GM12878 (cell line): Measurements from ENCODE around the gene ANKMY1. TPM values are rescaled to one million over a fixed set of nuclear protein-coding genes. Genes with fewer than 3 reads are reported as not detected.

Source experiments
- ATAC-seq: fragments of 200-7000 bp; cut with Tn5 transposase; 3 replicates; pipeline ENCODE4 v1.9.1; 2020; ENCODE audit warnings: mild to moderate bottlenecking, moderate library complexity
- BruUV-seq: library from RNA; stranded (reverse); fragments of 400-500 nt; replicated peaks from 2 replicates; lab custom pipeline; 2021; lab: Mats Ljungman, UMichigan
- CTCF ChIA-PET: fragments of 300-600 bp; sonication (Branson Sonifier 250); formaldehyde crosslinking; extraction: SDS; loops from one replicate; lab custom pipeline; 2021; ENCODE audit warnings: inconsistent platforms; lab: Yijun Ruan, JAX
- POLR2A ChIA-PET: fragments of 350-600 bp; formaldehyde crosslinking; extraction: SDS; loops from one replicate; lab custom pipeline; 2021; ENCODE audit warnings: inconsistent platforms; lab: Charles Lee
- RAD21 ChIA-PET: fragments of 300-600 bp; sonication (Branson Sonifier 250); formaldehyde crosslinking; loops from one replicate; lab custom pipeline; 2023; ENCODE audit warnings: antibody characterized with exemption; ENCODE audit not compliant: unreplicated experiment; lab: Charles Lee
- SMC1A ChIA-PET: fragments of 300-600 bp; sonication (Branson Sonifier 250); formaldehyde crosslinking; loops from one replicate; lab custom pipeline; 2023; ENCODE audit not compliant: unreplicated experiment, uncharacterized antibody; lab: Charles Lee
- DNase-seq: peaks from one replicate; pipeline ENCODE4 v3.0.0-alpha.2; 2011; ENCODE audit warnings: low read depth, low spot score
- FAIRE-seq: peaks from 3 replicates; lab custom pipeline; 2011; peaks lifted over from hg19 to GRCh38; lab: Jason Lieb, UNC
- H2AFZ ChIP-seq: 2 replicates; pipeline ENCODE4 v1.6.0; 2011; ENCODE audit warnings: low read depth, low read length, control low read depth; ENCODE audit not compliant: control insufficient read depth
- H3K27ac ChIP-seq: 2 replicates; pipeline ENCODE4 v1.5.1; 2011; ENCODE audit warnings: control low read depth; ENCODE audit not compliant: control insufficient read depth, insufficient read depth
- H3K27me3 ChIP-seq, 2 experiments: replicated peaks in 1 of 2; 2 replicates each; pipeline versions ENCODE4 v1.6.0 to v1.6.1; 2011; ENCODE audit warnings: low read length in 1 of 2; ENCODE audit not compliant: control insufficient read depth in 2 of 2, insufficient read depth in 2 of 2
- H3K36me3 ChIP-seq, 2 experiments: 2 replicates each; pipeline ENCODE4 v1.5.1; 2011; ENCODE audit warnings: low read length in 1 of 2; ENCODE audit not compliant: control insufficient read depth in 2 of 2, insufficient read depth in 2 of 2
- H3K4me1 ChIP-seq: 2 replicates; pipeline ENCODE4 v1.6.1; 2011; ENCODE audit warnings: mild to moderate bottlenecking, low read length, moderate library complexity, mixed read lengths; ENCODE audit not compliant: control insufficient read depth, insufficient read depth
- H3K4me2 ChIP-seq: 2 replicates; pipeline ENCODE4 v1.6.0; 2011; ENCODE audit warnings: control low read depth; ENCODE audit not compliant: control insufficient read depth, insufficient read depth
- H3K4me3 ChIP-seq: fragments of 200-600 bp; sonication (generic); 2 replicates; pipeline ENCODE4 v1.5.1; 2016
- H3K79me2 ChIP-seq: 2 replicates; pipeline ENCODE4 v1.6.0; 2011; ENCODE audit warnings: low read length; ENCODE audit not compliant: control insufficient read depth, insufficient read depth
- H3K9ac ChIP-seq: 2 replicates; pipeline ENCODE4 v1.8.0; 2011; ENCODE audit warnings: low read length, control low read depth, mixed read lengths; ENCODE audit not compliant: control insufficient read depth, insufficient read depth
- H3K9me3 ChIP-seq: replicated peaks from 3 replicates; pipeline ENCODE4 v1.5.1; 2011; ENCODE audit warnings: mild to moderate bottlenecking, low read length; ENCODE audit not compliant: control insufficient read depth, insufficient read depth
- H4K20me1 ChIP-seq: 2 replicates; pipeline ENCODE4 v1.6.0; 2011; ENCODE audit not compliant: control insufficient read depth, insufficient read depth
- BMI1 ChIP-seq: fragments of 450-650 bp; IDR thresholded peaks from 2 replicates; pipeline ENCODE4 v1.6.1; 2016; ENCODE audit warnings: mild to moderate bottlenecking, moderate library complexity, borderline replicate concordance
- MTA2 ChIP-seq: fragments of 450-650 bp; IDR thresholded peaks from 2 replicates; pipeline ENCODE4 v1.6.1; 2016; ENCODE audit warnings: low read depth, mild to moderate bottlenecking, moderate library complexity
- PBX3 ChIP-seq: IDR thresholded peaks from 2 replicates; pipeline ENCODE4 v1.6.1; 2011; ENCODE audit warnings: mild to moderate bottlenecking, low read depth, low read length, moderate library complexity; ENCODE audit not compliant: insufficient replicate concordance
- RBBP5 ChIP-seq: fragments of 200-600 bp; sonication (generic); conservative IDR thresholded peaks from 2 replicates; pipeline ENCODE4 v1.6.1; 2016
- SIN3A ChIP-seq: IDR thresholded peaks from 2 replicates; pipeline ENCODE4 v1.6.1; 2012; ENCODE audit warnings: low read depth, low read length, improper control_type of control experiment
- SMAD1 ChIP-seq: fragments of 450-650 bp; IDR thresholded peaks from 2 replicates; pipeline ENCODE4 v1.6.1; 2018; ENCODE audit warnings: mild to moderate bottlenecking, low read depth; ENCODE audit not compliant: partially characterized antibody
- SP1 ChIP-seq: IDR thresholded peaks from one replicate; pipeline ENCODE4 v1.6.1; 2011; ENCODE audit warnings: low read depth, low read length
- SRF ChIP-seq, 2 experiments: IDR thresholded peaks; 2 replicates each; pipeline ENCODE4 v1.6.1; 2011; ENCODE audit warnings: low read depth in 2 of 2, low read length in 2 of 2, mild to moderate bottlenecking in 1 of 2, moderate library complexity in 1 of 2
- TCF3 ChIP-seq: IDR thresholded peaks from 2 replicates; pipeline ENCODE4 v1.6.1; 2012; ENCODE audit warnings: low read depth, mild to moderate bottlenecking, low read length, borderline replicate concordance; ENCODE audit not compliant: insufficient read depth
- ZBTB40 ChIP-seq: fragments of 450-650 bp; IDR thresholded peaks from 2 replicates; pipeline ENCODE4 v1.6.1; 2016; ENCODE audit warnings: mild to moderate bottlenecking, moderate library complexity, borderline replicate concordance
- ZNF207 ChIP-seq: fragments of 450-650 bp; IDR thresholded peaks from 2 replicates; pipeline ENCODE4 v1.6.1; 2014; ENCODE audit warnings: antibody characterized with exemption, mild to moderate bottlenecking, borderline replicate concordance
- WGBS: methylation state at CpG from one replicate; pipeline ENCODE4 v1.1.6; 2016; ENCODE audit warnings: low lambda C conversion rate; ENCODE audit not compliant: insufficient replicate concordance, insufficient coverage; ENCODE audit errors: missing lambda C conversion rate; 5-methylcytosine and 5-hydroxymethylcytosine counted together
- in situ Hi-C: fragments of 300-500 bp; cut with MboI; formaldehyde crosslinking; loops from 9 replicates; pipeline ENCODE4 v1.14.3; 2018; ENCODE audit warnings: mixed read lengths
- intact Hi-C: fragments of 100-400 bp; cut with micrococcal nuclease; formaldehyde crosslinking; loops from one replicate; pipeline ENCODE4 v1.14.2; 2022; ENCODE audit not compliant: unreplicated experiment
- polyA plus RNA-seq, 11 experiments: library from polyadenylated mRNA; depleted of rRNA in 4 of 11; unstranded in 6 of 11; stranded (reverse) in 5 of 11; fragments of >200 nt; fragmentation: Nextera tagmentation in 4 of 11; fragmentation: Illumina TruSeq in 1 of 11; extraction: Ambion mirVana in 4 of 11; extraction: Trizol in 1 of 11; gene quantifications; 1 replicate in 1 of 11; 2 replicates in 10 of 11; pipeline versions ENCODE4 v1.2.1 to v1.2.3, GENCODE V29; 2011 to 2016; ENCODE audit warnings: inconsistent platforms in 2 of 11, missing spikeins in 2 of 11, low read depth in 1 of 11
- total RNA-seq, 4 experiments: library from RNA; depleted of rRNA in 3 of 4; stranded (reverse); fragments of >200 nt in 3 of 4; fragmentation: Illumina TruSeq in 1 of 4; extraction: Trizol in 1 of 4; gene quantifications; 2 replicates each; pipeline versions ENCODE4 v1.2.1 to v1.2.3, GENCODE V29; 2013 to 2021
- TF ChIP-seq, protein P1 (sequence below): fragments of 450-650 bp; conservative IDR thresholded peaks from 2 replicates; pipeline ENCODE4 v1.6.1; 2017; ENCODE audit warnings: mild to moderate bottlenecking, moderate library complexity

ANKMY1 gene
- total and polyA plus RNA-seq, 10 of the 15 experiments (the other 5 are each of a cell fraction or from before 2014, with no cell fraction given) = 1.1 to 15.3 (median 11.1) TPM

GRCh38 chr2:240590681-240591111 is 32.9 kb upstream of the ANKMY1 start:
- intact Hi-C loops = no loop called here
- Histone ChIP-seq H3K4me3 (no peak overlapping the region), H3K27me3 (no peaks in the 10 kb centered on the region), H3K79me2 (peaks cover 28% of the 10 kb centered on the region), H3K9me3 (no peaks in the 10 kb centered on the region), H3K4me1 (peaks cover 13% of the 10 kb centered on the region), H2AFZ (no peak overlapping the region), H3K36me3 (peaks cover 2 to 16% of the 10 kb centered on the region in 2 experiments; a peak in 3 of 4 replicates), H3K27ac (no peak overlapping the region), H4K20me1 (no peaks in the 10 kb centered on the region; the same call in 1 of the 2 replicates)
- ChIA-PET SMC1A (no interaction called here), RAD21 (no interaction called here), CTCF (no interaction called here), POLR2A (no interaction called here)
- 93% methylated on average over 21 of the region's 21 CpGs for WGBS
- ATAC-seq = no peak
- no peak for DNase-seq
- in situ Hi-C loops = no loop called here
- TF ChIP-seq SMAD1 = no peak
- no peak for TF ChIP-seq SRF (IDR thresholded peaks at IDR 0.05; ENCODE audit: low read depth in 2 of 2, low read length in 2 of 2)
- TF ChIP-seq, protein P1, sequence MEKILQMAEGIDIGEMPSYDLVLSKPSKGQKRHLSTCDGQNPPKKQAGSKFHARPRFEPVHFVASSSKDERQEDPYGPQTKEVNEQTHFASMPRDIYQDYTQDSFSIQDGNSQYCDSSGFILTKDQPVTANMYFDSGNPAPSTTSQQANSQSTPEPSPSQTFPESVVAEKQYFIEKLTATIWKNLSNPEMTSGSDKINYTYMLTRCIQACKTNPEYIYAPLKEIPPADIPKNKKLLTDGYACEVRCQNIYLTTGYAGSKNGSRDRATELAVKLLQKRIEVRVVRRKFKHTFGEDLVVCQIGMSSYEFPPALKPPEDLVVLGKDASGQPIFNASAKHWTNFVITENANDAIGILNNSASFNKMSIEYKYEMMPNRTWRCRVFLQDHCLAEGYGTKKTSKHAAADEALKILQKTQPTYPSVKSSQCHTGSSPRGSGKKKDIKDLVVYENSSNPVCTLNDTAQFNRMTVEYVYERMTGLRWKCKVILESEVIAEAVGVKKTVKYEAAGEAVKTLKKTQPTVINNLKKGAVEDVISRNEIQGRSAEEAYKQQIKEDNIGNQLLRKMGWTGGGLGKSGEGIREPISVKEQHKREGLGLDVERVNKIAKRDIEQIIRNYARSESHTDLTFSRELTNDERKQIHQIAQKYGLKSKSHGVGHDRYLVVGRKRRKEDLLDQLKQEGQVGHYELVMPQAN = no peak
- TF ChIP-seq SP1 = no peak
- no peak for TF ChIP-seq BMI1
- TF ChIP-seq PBX3 = no peak
- TF ChIP-seq ZBTB40 = no peak
- no peak for TF ChIP-seq ZNF207
- TF ChIP-seq TCF3 = no peak
- no peak for TF ChIP-seq MTA2
- no peak for TF ChIP-seq RBBP5
- no peak for TF ChIP-seq SIN3A
- TF ChIP-seq, all 136 proteins: peak for 0
- H3K4me2 ChIP-seq = no peak overlapping the region
- BruUV-seq = no TSS peak
- no peak overlapping the region for H3K9ac ChIP-seq
- FAIRE-seq = no peak
